ENCODE measurements around the gene CATSPER1. TPM values are rescaled to one million over a fixed set of nuclear protein-coding genes. Genes with fewer than 3 reads are reported as not detected.

CATSPER1 gene
- polyA plus RNA-seq, 2 of the 4 experiments (the other 2 are of a cell fraction): 0.46 to 0.97 TPM

DNA sequence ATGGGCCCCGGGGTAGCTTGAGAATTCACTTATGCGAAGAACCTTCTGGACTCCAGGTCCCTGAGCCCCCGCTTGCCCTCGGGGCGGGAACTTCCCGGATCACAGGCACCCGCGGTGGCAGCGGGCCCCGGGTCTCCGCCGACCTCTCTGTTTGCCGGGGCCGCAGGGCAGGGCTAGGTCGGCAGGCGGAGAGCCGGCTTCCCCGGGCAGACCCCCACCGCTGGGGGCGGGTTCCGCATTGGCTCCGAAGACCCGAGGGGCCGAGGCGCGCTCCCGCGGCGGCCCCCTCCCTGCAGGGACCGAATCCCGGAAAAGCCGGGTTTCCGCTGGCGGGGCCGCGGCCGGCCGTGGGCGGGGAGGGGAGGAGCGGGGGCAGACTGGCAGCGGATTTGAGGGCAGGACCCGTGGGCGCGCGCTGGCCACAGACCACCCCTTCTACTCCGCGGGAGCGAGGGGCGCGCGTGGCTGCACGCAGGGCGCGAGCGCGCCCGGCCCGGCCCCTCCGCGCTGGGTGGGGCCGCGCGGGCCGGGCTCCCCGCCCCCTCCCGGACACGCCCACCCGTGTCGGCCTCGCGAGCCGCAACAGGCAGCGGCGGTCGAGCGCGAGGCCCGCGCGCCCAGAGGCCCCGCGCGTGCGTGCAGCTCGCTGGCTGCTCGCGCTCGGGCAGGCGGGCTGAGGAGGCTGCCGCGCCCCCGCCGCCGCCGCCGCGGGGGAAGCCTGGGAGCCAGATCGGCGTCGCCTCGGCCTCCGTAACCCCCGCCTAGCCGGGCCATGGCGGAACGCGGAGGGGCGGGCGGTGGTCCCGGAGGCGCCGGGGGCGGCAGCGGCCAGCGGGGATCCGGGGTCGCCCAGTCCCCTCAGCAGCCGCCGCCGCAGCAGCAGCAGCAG lies 43.7 kb upstream of the CATSPER1 start, which contains the start of gene PACS1:
TSS of gene PACS1 (plus strand) at position 558 of the 889 bp plus-strand sequence. CDS start at position 773, 215 bp downstream.
- no peak for FAIRE-seq
- no peak for TF ChIP-seq RFX5 (IDR thresholded peaks at IDR 0.05)
- TF ChIP-seq CBX2 (IDR thresholded peaks at IDR 0.05; ENCODE audit: borderline replicate concordance, low read depth): no peak
- TF ChIP-seq SREBF2 (IDR thresholded peaks at IDR 0.05): no peak
- no peak for TF ChIP-seq ZFP36 (IDR thresholded peaks at IDR 0.05; ENCODE audit: borderline replicate concordance, partially characterized antibody)
- TF ChIP-seq, protein P1, sequence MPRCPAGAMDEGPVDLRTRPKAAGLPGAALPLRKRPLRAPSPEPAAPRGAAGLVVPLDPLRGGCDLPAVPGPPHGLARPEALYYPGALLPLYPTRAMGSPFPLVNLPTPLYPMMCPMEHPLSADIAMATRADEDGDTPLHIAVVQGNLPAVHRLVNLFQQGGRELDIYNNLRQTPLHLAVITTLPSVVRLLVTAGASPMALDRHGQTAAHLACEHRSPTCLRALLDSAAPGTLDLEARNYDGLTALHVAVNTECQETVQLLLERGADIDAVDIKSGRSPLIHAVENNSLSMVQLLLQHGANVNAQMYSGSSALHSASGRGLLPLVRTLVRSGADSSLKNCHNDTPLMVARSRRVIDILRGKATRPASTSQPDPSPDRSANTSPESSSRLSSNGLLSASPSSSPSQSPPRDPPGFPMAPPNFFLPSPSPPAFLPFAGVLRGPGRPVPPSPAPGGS (IDR thresholded peaks at IDR 0.05): peak; percentile 42; the same call in 2 of the 3 replicates
- TF ChIP-seq CHD4 (IDR thresholded peaks at IDR 0.05; ENCODE audit: borderline replicate concordance): no peak
- no peak for TF ChIP-seq ZC3H11A (IDR thresholded peaks at IDR 0.05)
- TF ChIP-seq EP300 (IDR thresholded peaks at IDR 0.05): no peak
- TF ChIP-seq, protein P2, sequence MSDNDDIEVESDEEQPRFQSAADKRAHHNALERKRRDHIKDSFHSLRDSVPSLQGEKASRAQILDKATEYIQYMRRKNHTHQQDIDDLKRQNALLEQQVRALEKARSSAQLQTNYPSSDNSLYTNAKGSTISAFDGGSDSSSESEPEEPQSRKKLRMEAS (IDR thresholded peaks at IDR 0.05): peak; percentile 39; the same call in 1 of the 2 replicates
- no peak for TF ChIP-seq ZSCAN20 (CRISPR knock-in tag; IDR thresholded peaks at IDR 0.05)
- TF ChIP-seq MYC (IDR thresholded peaks at IDR 0.05; ENCODE audit: borderline replicate concordance, low read length): no peak
- TF ChIP-seq MAFK (IDR thresholded peaks at IDR 0.05; ENCODE audit: partially characterized antibody): no peak
- TF ChIP-seq FOSB (CRISPR knock-in tag; IDR thresholded peaks at IDR 0.05): no peak
- no peak for TF ChIP-seq GATA3 (IDR thresholded peaks at IDR 0.05; ENCODE audit: borderline replicate concordance)
- no peak for TF ChIP-seq TP53 (CRISPR knock-in tag; IDR thresholded peaks at IDR 0.05)
- TF ChIP-seq TFCP2L1 (CRISPR knock-in tag; IDR thresholded peaks at IDR 0.05): no peak
- TF ChIP-seq RNF2 (IDR thresholded peaks at IDR 0.05; ENCODE audit: borderline replicate concordance, low read depth): no peak
- TF ChIP-seq, protein P3, sequence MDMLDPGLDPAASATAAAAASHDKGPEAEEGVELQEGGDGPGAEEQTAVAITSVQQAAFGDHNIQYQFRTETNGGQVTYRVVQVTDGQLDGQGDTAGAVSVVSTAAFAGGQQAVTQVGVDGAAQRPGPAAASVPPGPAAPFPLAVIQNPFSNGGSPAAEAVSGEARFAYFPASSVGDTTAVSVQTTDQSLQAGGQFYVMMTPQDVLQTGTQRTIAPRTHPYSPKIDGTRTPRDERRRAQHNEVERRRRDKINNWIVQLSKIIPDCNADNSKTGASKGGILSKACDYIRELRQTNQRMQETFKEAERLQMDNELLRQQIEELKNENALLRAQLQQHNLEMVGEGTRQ (IDR thresholded peaks at IDR 0.05): no peak
- TF ChIP-seq HDAC2 (IDR thresholded peaks at IDR 0.05): no peak
- TF ChIP-seq, protein P4, sequence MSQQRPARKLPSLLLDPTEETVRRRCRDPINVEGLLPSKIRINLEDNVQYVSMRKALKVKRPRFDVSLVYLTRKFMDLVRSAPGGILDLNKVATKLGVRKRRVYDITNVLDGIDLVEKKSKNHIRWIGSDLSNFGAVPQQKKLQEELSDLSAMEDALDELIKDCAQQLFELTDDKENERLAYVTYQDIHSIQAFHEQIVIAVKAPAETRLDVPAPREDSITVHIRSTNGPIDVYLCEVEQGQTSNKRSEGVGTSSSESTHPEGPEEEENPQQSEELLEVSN (IDR thresholded peaks at IDR 0.05; ENCODE audit: borderline replicate concordance, low read depth): no peak
- TF ChIP-seq HOXB5 (CRISPR knock-in tag; IDR thresholded peaks at IDR 0.05): no peak
- TF ChIP-seq HEYL (CRISPR knock-in tag; IDR thresholded peaks at IDR 0.05): no peak
- TF ChIP-seq CEBPB (IDR thresholded peaks at IDR 0.05): no peak
- TF ChIP-seq, protein P5, sequence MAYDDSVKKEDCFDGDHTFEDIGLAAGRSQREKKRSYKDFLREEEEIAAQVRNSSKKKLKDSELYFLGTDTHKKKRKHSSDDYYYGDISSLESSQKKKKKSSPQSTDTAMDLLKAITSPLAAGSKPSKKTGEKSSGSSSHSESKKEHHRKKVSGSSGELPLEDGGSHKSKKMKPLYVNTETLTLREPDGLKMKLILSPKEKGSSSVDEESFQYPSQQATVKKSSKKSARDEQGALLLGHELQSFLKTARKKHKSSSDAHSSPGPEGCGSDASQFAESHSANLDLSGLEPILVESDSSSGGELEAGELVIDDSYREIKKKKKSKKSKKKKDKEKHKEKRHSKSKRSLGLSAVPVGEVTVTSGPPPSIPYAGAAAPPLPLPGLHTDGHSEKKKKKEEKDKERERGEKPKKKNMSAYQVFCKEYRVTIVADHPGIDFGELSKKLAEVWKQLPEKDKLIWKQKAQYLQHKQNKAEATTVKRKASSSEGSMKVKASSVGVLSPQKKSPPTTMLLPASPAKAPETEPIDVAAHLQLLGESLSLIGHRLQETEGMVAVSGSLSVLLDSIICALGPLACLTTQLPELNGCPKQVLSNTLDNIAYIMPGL (CRISPR knock-in tag; IDR thresholded peaks at IDR 0.05; ENCODE audit: borderline replicate concordance): no peak
- no peak for TF ChIP-seq PHF8 (IDR thresholded peaks at IDR 0.05; ENCODE audit: borderline replicate concordance, low read depth)
- no peak for TF ChIP-seq NPAS2 (CRISPR knock-in tag; IDR thresholded peaks at IDR 0.05; ENCODE audit: borderline replicate concordance)
- 0 out of 2 replicates have a peak, but pooled peaks have one; percentile 15 for TF ChIP-seq EHF (CRISPR knock-in tag; IDR thresholded peaks at IDR 0.05)
- TF ChIP-seq, protein P6, sequence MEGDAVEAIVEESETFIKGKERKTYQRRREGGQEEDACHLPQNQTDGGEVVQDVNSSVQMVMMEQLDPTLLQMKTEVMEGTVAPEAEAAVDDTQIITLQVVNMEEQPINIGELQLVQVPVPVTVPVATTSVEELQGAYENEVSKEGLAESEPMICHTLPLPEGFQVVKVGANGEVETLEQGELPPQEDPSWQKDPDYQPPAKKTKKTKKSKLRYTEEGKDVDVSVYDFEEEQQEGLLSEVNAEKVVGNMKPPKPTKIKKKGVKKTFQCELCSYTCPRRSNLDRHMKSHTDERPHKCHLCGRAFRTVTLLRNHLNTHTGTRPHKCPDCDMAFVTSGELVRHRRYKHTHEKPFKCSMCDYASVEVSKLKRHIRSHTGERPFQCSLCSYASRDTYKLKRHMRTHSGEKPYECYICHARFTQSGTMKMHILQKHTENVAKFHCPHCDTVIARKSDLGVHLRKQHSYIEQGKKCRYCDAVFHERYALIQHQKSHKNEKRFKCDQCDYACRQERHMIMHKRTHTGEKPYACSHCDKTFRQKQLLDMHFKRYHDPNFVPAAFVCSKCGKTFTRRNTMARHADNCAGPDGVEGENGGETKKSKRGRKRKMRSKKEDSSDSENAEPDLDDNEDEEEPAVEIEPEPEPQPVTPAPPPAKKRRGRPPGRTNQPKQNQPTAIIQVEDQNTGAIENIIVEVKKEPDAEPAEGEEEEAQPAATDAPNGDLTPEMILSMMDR (IDR thresholded peaks at IDR 0.05): no peak; the same call in 2 of the 3 replicates
- peak; percentile 82 for TF ChIP-seq POLR2A (IDR thresholded peaks at IDR 0.05; ENCODE audit: low read length)
- no peak for TF ChIP-seq RAD21 (conservative IDR thresholded peaks at IDR 0.05 in 1 of 2, IDR thresholded peaks at IDR 0.05 in 1 of 2)
- TF ChIP-seq HOXB13 (CRISPR knock-in tag; IDR thresholded peaks at IDR 0.05; ENCODE audit: low read depth): no peak
- TF ChIP-seq, protein P7, sequence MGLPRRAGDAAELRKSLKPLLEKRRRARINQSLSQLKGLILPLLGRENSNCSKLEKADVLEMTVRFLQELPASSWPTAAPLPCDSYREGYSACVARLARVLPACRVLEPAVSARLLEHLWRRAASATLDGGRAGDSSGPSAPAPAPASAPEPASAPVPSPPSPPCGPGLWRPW (IDR thresholded peaks at IDR 0.05): no peak

More for the DNA sequence above, 43.7 kb upstream of the CATSPER1 start, which contains the start of gene PACS1:
- ChIA-PET POLR2A (interaction anchor here (0.5 to 2.1 kb wide), 8 partner anchors 12 to 67 kb away, joined by 3 to 11 read pairs (median 4); partner anchors contain the start of gene SF3B2), CTCF (interaction anchor here (0.6 to 10.5 kb wide), 23 partner anchors 10 to 1617 kb away, joined by 3 to 233 read pairs (median 8); partner anchors contain the start of genes CATSPER1, GAL3ST3 and SF3B2)
- Histone ChIP-seq H3K4me1 (peaks cover 32% of the 10 kb centered on the region), H3K9me3 (no peaks in the 10 kb centered on the region), H3K4me3 (peak within 1 kb of the TSS; percentile 87), H3K27ac (peak within 1 kb of the TSS; percentile 95 to 98), H3K4me2 (peak within 1 kb of the TSS; percentile 95)
- ATAC-seq (peak; percentile 63 to 65), DNase-seq (ENCODE audit: low read depth in 1 of 2, low spot score in 1 of 2) (peak; percentile 70 to 74)
- WGBS (ENCODE audit: missing lambda C conversion rate): 0% methylated on average over 5 of the region's 120 CpGs
